Measurements from ENCODE around the gene CRIP3. TPM values are rescaled to one million over a fixed set of nuclear protein-coding genes. Genes with fewer than 3 reads are reported as not detected.

Gene CRIP3
- total RNA-seq, 2 experiments from 2014 or later = 2.2 to 2.4 TPM

DNA sequence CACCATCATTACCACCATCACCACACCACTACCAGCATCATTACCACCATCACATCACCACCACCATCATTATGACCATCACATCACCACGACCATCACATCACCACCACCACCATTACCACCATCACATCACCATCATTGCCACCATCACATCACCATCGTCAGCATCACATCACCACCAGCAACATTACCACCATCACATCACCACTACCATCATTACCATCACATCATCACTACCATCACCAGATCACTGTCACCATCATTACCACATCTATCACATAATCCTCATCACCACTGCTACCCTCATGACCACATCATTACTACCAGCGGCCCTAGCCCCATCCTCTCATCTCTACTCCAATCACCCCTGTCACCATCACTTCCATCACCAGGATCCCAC, 14.1 kb downstream of the CRIP3 start:
- no peak overlapping the region for H3K27ac Mint-ChIP-seq
- ATAC-seq = no peak
- TF ChIP-seq CTCF (IDR thresholded peaks at IDR 0.05) = no peak
- ChIA-PET CTCF (no interaction called here), POLR2A (no interaction called here)
- DNase-seq = no peak
- peaks cover 2% of the 10 kb centered on the region for H3K27me3 Mint-ChIP-seq
- no peaks in the 10 kb centered on the region for H3K9me3 Mint-ChIP-seq
- no peaks in the 10 kb centered on the region for H3K36me3 Mint-ChIP-seq (ENCODE audit: low read depth)
- H3K4me3 Mint-ChIP-seq = no peak overlapping the region
- intact Hi-C loops (cut with micrococcal nuclease) = no loop called here
- no peaks in the 10 kb centered on the region for H3K4me1 Mint-ChIP-seq (ENCODE audit: low read depth)

DNA sequence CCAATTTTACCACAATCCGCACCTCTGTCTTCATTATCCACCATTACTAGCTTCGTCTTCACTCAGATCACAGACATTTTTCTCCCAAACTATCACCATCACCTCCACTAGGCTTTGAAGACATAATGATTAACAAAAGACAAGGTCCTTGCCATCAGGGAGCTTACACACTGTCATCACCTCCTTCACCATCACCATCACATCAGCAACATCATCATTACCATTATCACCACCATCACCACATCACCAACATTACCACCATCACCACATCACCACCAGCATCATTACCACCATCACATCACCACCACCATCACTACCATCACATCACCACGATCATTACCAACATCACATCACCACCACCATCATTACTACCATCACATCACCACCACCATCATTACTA, 14.9 kb downstream of the CRIP3 start:
- intact Hi-C loops (cut with micrococcal nuclease) = no loop called here

GRCh38 chr6:43292763-43293318, 15.8 kb downstream of the CRIP3 start:
- H3K4me3 Mint-ChIP-seq = no peak overlapping the region
- no peak for ATAC-seq
- CTCF ChIA-PET = interaction anchor here (1.1 kb wide), 1 partner anchor 105 kb away, joined by 4 read pairs; no protein-coding TSS in a partner anchor
- no peaks in the 10 kb centered on the region for H3K36me3 Mint-ChIP-seq (ENCODE audit: low read depth)
- TF ChIP-seq CTCF (IDR thresholded peaks at IDR 0.05) = no peak
- H3K27ac Mint-ChIP-seq = no peak overlapping the region
- POLR2A ChIA-PET = no interaction called here
- H3K27me3 Mint-ChIP-seq = no peaks in the 10 kb centered on the region
- intact Hi-C loops (cut with micrococcal nuclease) = no loop called here
- no peak for DNase-seq
- no peaks in the 10 kb centered on the region for H3K9me3 Mint-ChIP-seq
- H3K4me1 Mint-ChIP-seq (ENCODE audit: low read depth) = no peaks in the 10 kb centered on the region

More for the DNA sequence above, 14.9 kb downstream of the CRIP3 start:
- ChIA-PET POLR2A (no interaction called here), CTCF (interaction anchor here (1.1 kb wide), 1 partner anchor 104 kb away, joined by 4 read pairs; no protein-coding TSS in a partner anchor)
- H3K9me3 Mint-ChIP-seq = no peaks in the 10 kb centered on the region
- no peak for ATAC-seq
- peaks cover under 1% of the 10 kb centered on the region for H3K27me3 Mint-ChIP-seq
- DNase-seq = no peak
- H3K4me3 Mint-ChIP-seq = no peak overlapping the region
- no peaks in the 10 kb centered on the region for H3K4me1 Mint-ChIP-seq (ENCODE audit: low read depth)
- TF ChIP-seq CTCF (IDR thresholded peaks at IDR 0.05) = no peak
- no peaks in the 10 kb centered on the region for H3K36me3 Mint-ChIP-seq (ENCODE audit: low read depth)
- no peak overlapping the region for H3K27ac Mint-ChIP-seq

GRCh38 chr6:43292341-43292740, 16.3 kb downstream of the CRIP3 start:
- TF ChIP-seq CTCF (IDR thresholded peaks at IDR 0.05) = no peak
- CTCF ChIA-PET = interaction anchor here (1.1 kb wide), 1 partner anchor 105 kb away, joined by 4 read pairs; no protein-coding TSS in a partner anchor
- Mint-ChIP-seq H3K9me3 (no peaks in the 10 kb centered on the region), H3K4me1 (ENCODE audit: low read depth) (no peaks in the 10 kb centered on the region), H3K4me3 (no peak overlapping the region), H3K36me3 (ENCODE audit: low read depth) (no peaks in the 10 kb centered on the region), H3K27ac (no peak overlapping the region), H3K27me3 (peaks cover 3% of the 10 kb centered on the region)
- intact Hi-C loops (cut with micrococcal nuclease) = no loop called here
- POLR2A ChIA-PET = no interaction called here
- no peak for DNase-seq
- ATAC-seq = no peak

GRCh38 chr6:43291708-43292107, 16.9 kb downstream of the CRIP3 start:
- CTCF ChIA-PET = no interaction called here
- Mint-ChIP-seq H3K4me1 (ENCODE audit: low read depth) (no peaks in the 10 kb centered on the region), H3K36me3 (ENCODE audit: low read depth) (no peaks in the 10 kb centered on the region), H3K9me3 (no peaks in the 10 kb centered on the region), H3K27ac (no peak overlapping the region), H3K27me3 (peaks cover 4% of the 10 kb centered on the region), H3K4me3 (no peak overlapping the region)
- POLR2A ChIA-PET = no interaction called here
- no peak for TF ChIP-seq CTCF (IDR thresholded peaks at IDR 0.05)
- intact Hi-C loops (cut with micrococcal nuclease) = no loop called here
- DNase-seq = no peak
- no peak for ATAC-seq
